ENCODE results near the gene SMIM29. TPM values are rescaled to one million over a fixed set of nuclear protein-coding genes. Genes with fewer than 3 reads are reported as not detected.

Gene SMIM29
- total RNA-seq, 1 donor from 2014 or later: 13.9 TPM

- Histone ChIP-seq H3K9me3 (ENCODE audit: insufficient read depth, low read depth, low read length) (no peaks in the 10 kb centered on the region), H3K27ac (ENCODE audit: low read depth, low read length) (no peak overlapping the region), H3K4me1 (ENCODE audit: insufficient read depth, low read length) (no peaks in the 10 kb centered on the region), H4K20me1 (ENCODE audit: insufficient read depth, low read length) (peaks cover 3% of the 10 kb centered on the region), H3K27me3 (ENCODE audit: insufficient read depth, low read length) (no peaks in the 10 kb centered on the region), H3K4me3 (ENCODE audit: insufficient read depth, low read depth, low read length) (no peak overlapping the region), H2AFZ (ENCODE audit: low read depth, low read length) (no peak overlapping the region), H3K79me2 (ENCODE audit: insufficient read depth, low read length) (no peaks in the 10 kb centered on the region), H3K9ac (ENCODE audit: low read length) (no peak overlapping the region), H3K36me3 (ENCODE audit: insufficient read depth, low read length) (no peaks in the 10 kb centered on the region), H3K4me2 (ENCODE audit: low read length) (no peak overlapping the region)
- peaks cover 39% of the 10 kb centered on the region for H3K36me3 Mint-ChIP-seq (ENCODE audit: low read depth, unreplicated experiment)
- FAIRE-seq: no peak
- no peak overlapping the region for H3K27ac Mint-ChIP-seq (ENCODE audit: unreplicated experiment)
- H3K9me3 Mint-ChIP-seq (ENCODE audit: unreplicated experiment): no peaks in the 10 kb centered on the region
- no peaks in the 10 kb centered on the region for H3K27me3 Mint-ChIP-seq (ENCODE audit: low read depth, unreplicated experiment)
- H3K4me1 Mint-ChIP-seq (ENCODE audit: low read depth, unreplicated experiment): peaks cover 11% of the 10 kb centered on the region
- DNase-seq (ENCODE audit: low read depth): no peak
- TF ChIP-seq EZH2 (IDR thresholded peaks at IDR 0.05; ENCODE audit: insufficient read depth, low read length): no peak
- TF ChIP-seq CTCF (IDR thresholded peaks at IDR 0.05; ENCODE audit: insufficient read depth, low read depth, low read length): no peak
- H3K4me3 Mint-ChIP-seq (ENCODE audit: unreplicated experiment): no peak overlapping the region
Measured at GRCh38 chr6:34280216-34280615, 31.4 kb upstream of the SMIM29 start.

- H3K27me3 Mint-ChIP-seq (ENCODE audit: low read depth, unreplicated experiment): no peaks in the 10 kb centered on the region
- H3K79me2 ChIP-seq (ENCODE audit: insufficient read depth, low read length): no peaks in the 10 kb centered on the region
- no peak overlapping the region for H3K4me2 ChIP-seq (ENCODE audit: low read length)
- H2AFZ ChIP-seq (ENCODE audit: low read depth, low read length): no peak overlapping the region
- no peak overlapping the region for H3K27ac ChIP-seq (ENCODE audit: low read depth, low read length)
- no peaks in the 10 kb centered on the region for H3K9me3 Mint-ChIP-seq (ENCODE audit: unreplicated experiment)
- peaks cover 3% of the 10 kb centered on the region for H4K20me1 ChIP-seq (ENCODE audit: insufficient read depth, low read length)
- no peak for FAIRE-seq
- TF ChIP-seq EZH2 (IDR thresholded peaks at IDR 0.05; ENCODE audit: insufficient read depth, low read length): no peak
- TF ChIP-seq CTCF (IDR thresholded peaks at IDR 0.05; ENCODE audit: insufficient read depth, low read depth, low read length): no peak
- no peaks in the 10 kb centered on the region for H3K36me3 ChIP-seq (ENCODE audit: insufficient read depth, low read length)
- H3K4me3 ChIP-seq (ENCODE audit: insufficient read depth, low read depth, low read length): no peak overlapping the region
- no peaks in the 10 kb centered on the region for H3K4me1 ChIP-seq (ENCODE audit: insufficient read depth, low read length)
- no peaks in the 10 kb centered on the region for H3K9me3 ChIP-seq (ENCODE audit: insufficient read depth, low read depth, low read length)
- peaks cover 32% of the 10 kb centered on the region for H3K36me3 Mint-ChIP-seq (ENCODE audit: low read depth, unreplicated experiment)
- no peak overlapping the region for H3K27ac Mint-ChIP-seq (ENCODE audit: unreplicated experiment)
- H3K27me3 ChIP-seq (ENCODE audit: insufficient read depth, low read length): no peaks in the 10 kb centered on the region
- DNase-seq (ENCODE audit: low read depth): no peak
- H3K4me1 Mint-ChIP-seq (ENCODE audit: low read depth, unreplicated experiment): no peaks in the 10 kb centered on the region
- no peak overlapping the region for H3K9ac ChIP-seq (ENCODE audit: low read length)
- no peak overlapping the region for H3K4me3 Mint-ChIP-seq (ENCODE audit: unreplicated experiment)
Measured at GRCh38 chr6:34278833-34279232, 30.0 kb upstream of the SMIM29 start.

- Histone ChIP-seq H3K27ac (ENCODE audit: low read depth, low read length) (no peak overlapping the region), H3K4me2 (ENCODE audit: low read length) (no peak overlapping the region), H4K20me1 (ENCODE audit: insufficient read depth, low read length) (peaks cover 3% of the 10 kb centered on the region), H3K4me1 (ENCODE audit: insufficient read depth, low read length) (no peaks in the 10 kb centered on the region), H3K79me2 (ENCODE audit: insufficient read depth, low read length) (no peaks in the 10 kb centered on the region), H2AFZ (ENCODE audit: low read depth, low read length) (no peak overlapping the region), H3K9ac (ENCODE audit: low read length) (no peak overlapping the region), H3K4me3 (ENCODE audit: insufficient read depth, low read depth, low read length) (no peak overlapping the region), H3K9me3 (ENCODE audit: insufficient read depth, low read depth, low read length) (no peaks in the 10 kb centered on the region), H3K36me3 (ENCODE audit: insufficient read depth, low read length) (no peaks in the 10 kb centered on the region), H3K27me3 (ENCODE audit: insufficient read depth, low read length) (no peaks in the 10 kb centered on the region)
- peaks cover 33% of the 10 kb centered on the region for H3K36me3 Mint-ChIP-seq (ENCODE audit: low read depth, unreplicated experiment)
- FAIRE-seq (no peak), DNase-seq (ENCODE audit: low read depth) (no peak)
- H3K9me3 Mint-ChIP-seq (ENCODE audit: unreplicated experiment): no peaks in the 10 kb centered on the region
- H3K4me3 Mint-ChIP-seq (ENCODE audit: unreplicated experiment): no peak overlapping the region
- peaks cover 2% of the 10 kb centered on the region for H3K4me1 Mint-ChIP-seq (ENCODE audit: low read depth, unreplicated experiment)
- H3K27ac Mint-ChIP-seq (ENCODE audit: unreplicated experiment): no peak overlapping the region
- H3K27me3 Mint-ChIP-seq (ENCODE audit: low read depth, unreplicated experiment): no peaks in the 10 kb centered on the region
- TF ChIP-seq EZH2 (IDR thresholded peaks at IDR 0.05; ENCODE audit: insufficient read depth, low read length): no peak
- no peak for TF ChIP-seq CTCF (IDR thresholded peaks at IDR 0.05; ENCODE audit: insufficient read depth, low read depth, low read length)
Measured at GRCh38 chr6:34277763-34278112, 28.9 kb upstream of the SMIM29 start.
